Testis (tissue), 2 donors: ENCODE results near the gene SLC22A31.

ENCODE experiments used
- POLR2A ChIP-seq: fragments of 450-650 bp; IDR thresholded peaks from one replicate; pipeline ENCODE4 v1.6.1; 2017; ENCODE audit warnings: antibody characterized with exemption, mild to moderate bottlenecking, moderate library complexity
- TF ChIP-seq, protein P1 (sequence below), 3 experiments: fragments of 450-650 bp in 2 of 3; fragments of 200-600 bp in 1 of 3; sonication (generic) in 1 of 3; IDR thresholded peaks; one replicate each; pipeline ENCODE4 v1.5.1; 2016 to 2019; ENCODE audit warnings: antibody characterized with exemption in 3 of 3, mild to moderate bottlenecking in 2 of 3, moderate library complexity in 1 of 3

DNA sequence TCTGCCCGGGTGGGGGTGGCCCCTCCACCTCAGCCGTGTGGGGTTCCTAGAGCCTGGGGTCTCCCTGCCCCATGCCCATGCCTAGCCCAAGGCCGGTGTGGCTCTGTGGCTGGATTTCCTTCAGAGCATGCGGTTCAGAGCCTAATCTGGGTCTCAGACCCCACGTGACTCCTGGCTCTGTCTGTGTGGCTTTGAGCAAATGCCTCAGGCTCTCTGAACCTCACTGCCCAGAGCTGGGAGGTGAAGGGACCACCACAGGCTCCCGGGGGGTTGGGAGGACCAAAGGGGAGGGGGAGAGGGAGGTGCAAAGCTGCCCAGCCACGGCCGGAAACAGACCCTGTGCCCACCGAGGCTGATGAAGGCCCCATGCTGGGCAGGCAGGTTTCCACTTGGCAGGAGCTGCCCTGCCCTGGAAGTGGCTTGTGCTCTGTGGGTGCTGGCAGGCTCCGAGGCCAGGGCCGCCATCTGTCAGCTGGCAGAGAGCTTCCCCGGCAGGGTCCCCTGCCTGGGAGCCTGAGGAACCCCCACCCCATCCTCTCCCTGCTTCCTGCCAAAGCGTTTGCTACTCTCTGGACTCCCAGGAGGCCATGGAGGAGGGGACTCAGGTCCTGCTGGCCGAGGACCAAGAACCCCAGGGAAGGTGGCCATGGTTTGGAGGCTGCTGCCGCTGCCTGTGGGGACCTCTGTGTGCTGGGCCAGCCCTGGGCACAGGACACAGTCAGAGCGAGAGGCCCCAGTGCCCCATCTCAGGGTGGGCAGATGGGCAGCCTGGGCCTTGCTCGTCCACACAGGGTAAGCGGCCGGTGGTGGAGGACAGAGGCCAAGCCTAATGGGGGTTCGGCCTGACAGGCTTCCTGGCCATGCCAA is 24.8 kb downstream of the SLC22A31 start:
- TF ChIP-seq, protein P1, sequence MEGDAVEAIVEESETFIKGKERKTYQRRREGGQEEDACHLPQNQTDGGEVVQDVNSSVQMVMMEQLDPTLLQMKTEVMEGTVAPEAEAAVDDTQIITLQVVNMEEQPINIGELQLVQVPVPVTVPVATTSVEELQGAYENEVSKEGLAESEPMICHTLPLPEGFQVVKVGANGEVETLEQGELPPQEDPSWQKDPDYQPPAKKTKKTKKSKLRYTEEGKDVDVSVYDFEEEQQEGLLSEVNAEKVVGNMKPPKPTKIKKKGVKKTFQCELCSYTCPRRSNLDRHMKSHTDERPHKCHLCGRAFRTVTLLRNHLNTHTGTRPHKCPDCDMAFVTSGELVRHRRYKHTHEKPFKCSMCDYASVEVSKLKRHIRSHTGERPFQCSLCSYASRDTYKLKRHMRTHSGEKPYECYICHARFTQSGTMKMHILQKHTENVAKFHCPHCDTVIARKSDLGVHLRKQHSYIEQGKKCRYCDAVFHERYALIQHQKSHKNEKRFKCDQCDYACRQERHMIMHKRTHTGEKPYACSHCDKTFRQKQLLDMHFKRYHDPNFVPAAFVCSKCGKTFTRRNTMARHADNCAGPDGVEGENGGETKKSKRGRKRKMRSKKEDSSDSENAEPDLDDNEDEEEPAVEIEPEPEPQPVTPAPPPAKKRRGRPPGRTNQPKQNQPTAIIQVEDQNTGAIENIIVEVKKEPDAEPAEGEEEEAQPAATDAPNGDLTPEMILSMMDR (IDR thresholded peaks at IDR 0.05) = no peak
- TF ChIP-seq POLR2A = no peak
